ENCODE data around the gene HSD17B4. TPM values are rescaled to one million over a fixed set of nuclear protein-coding genes. Genes with fewer than 3 reads are reported as not detected.
A peak's percentile ranks its signal among the peaks of the same experiment; 100 is the strongest.
"Not testable (repeated sequence)": the region's sequence is repeated elsewhere in the genome, so short reads cannot be mapped to it uniquely, and the experiment has no call there.

The HSD17B4 gene, protein sequence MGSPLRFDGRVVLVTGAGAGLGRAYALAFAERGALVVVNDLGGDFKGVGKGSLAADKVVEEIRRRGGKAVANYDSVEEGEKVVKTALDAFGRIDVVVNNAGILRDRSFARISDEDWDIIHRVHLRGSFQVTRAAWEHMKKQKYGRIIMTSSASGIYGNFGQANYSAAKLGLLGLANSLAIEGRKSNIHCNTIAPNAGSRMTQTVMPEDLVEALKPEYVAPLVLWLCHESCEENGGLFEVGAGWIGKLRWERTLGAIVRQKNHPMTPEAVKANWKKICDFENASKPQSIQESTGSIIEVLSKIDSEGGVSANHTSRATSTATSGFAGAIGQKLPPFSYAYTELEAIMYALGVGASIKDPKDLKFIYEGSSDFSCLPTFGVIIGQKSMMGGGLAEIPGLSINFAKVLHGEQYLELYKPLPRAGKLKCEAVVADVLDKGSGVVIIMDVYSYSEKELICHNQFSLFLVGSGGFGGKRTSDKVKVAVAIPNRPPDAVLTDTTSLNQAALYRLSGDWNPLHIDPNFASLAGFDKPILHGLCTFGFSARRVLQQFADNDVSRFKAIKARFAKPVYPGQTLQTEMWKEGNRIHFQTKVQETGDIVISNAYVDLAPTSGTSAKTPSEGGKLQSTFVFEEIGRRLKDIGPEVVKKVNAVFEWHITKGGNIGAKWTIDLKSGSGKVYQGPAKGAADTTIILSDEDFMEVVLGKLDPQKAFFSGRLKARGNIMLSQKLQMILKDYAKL
- 169 and 180 TPM in 2 replicates for total RNA-seq (2014; rRNA removed; shearing (Covaris generic))

DNA sequence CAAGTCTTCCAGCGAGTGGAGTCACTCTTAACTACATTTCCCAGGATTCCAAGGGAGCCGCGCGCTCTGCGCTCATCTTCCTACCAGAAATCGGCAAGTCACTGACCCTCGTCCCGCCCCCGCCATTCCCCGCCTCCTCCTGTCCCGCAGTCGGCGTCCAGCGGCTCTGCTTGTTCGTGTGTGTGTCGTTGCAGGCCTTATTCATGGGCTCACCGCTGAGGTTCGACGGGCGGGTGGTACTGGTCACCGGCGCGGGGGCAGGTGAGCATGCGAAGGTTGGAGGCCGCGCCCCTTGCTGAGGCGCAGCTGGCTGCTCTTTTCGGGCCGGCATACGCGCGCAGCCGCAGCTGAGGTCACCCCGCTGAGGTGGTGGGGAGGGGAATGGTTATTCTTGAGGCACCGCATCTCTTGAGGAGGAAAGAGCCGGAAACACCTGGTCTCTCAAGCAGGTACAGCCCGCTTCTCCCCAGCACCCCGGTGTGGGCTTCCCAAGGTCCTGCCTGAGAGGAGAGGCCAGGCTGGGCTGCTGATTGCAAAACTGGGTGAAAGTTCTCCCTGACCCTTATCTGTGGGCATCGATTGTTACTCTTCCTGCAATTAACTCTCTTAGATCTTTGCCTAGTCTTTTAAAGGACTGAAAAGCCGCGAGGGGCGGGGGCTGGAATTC lies at the start of gene HSD17B4:
Gene HSD17B4, plus strand, starts transcription at position 125 of the 667 bp plus-strand sequence. Its CDS starts 79 bp downstream, at position 204.
- DNase-seq (ENCODE audit: low read depth), result peak; percentile 83

DNA sequence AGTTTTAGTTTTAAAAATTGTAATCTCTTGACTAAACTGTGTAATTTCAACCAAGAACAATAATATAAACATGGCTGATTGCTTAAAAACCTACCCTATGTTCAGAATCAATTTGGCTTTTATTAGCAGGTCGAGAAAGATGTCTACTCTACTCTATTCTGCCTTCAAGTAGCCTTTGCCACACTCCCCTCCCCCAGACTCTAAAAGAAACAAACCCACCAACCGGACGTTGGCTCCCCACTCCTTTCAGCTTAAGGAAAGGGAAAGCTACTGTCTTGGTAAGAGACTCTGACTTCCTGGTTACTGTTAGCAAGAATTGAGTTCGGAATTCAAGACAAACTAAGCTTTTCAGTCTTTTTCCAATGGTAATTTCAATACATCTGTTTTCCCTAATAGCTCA lies 49.7 kb upstream of the HSD17B4 start:
- no peak for DNase-seq (ENCODE audit: low read depth)

- DNase-seq (ENCODE audit: low read depth), result no peak
These were observed 48.3 kb upstream of the HSD17B4 start for GRCh38 chr5:119404033-119404432.

GRCh38 chr5:119405419-119405818 lies 46.9 kb upstream of the HSD17B4 start:
- no peak for DNase-seq (ENCODE audit: low read depth)

DNA sequence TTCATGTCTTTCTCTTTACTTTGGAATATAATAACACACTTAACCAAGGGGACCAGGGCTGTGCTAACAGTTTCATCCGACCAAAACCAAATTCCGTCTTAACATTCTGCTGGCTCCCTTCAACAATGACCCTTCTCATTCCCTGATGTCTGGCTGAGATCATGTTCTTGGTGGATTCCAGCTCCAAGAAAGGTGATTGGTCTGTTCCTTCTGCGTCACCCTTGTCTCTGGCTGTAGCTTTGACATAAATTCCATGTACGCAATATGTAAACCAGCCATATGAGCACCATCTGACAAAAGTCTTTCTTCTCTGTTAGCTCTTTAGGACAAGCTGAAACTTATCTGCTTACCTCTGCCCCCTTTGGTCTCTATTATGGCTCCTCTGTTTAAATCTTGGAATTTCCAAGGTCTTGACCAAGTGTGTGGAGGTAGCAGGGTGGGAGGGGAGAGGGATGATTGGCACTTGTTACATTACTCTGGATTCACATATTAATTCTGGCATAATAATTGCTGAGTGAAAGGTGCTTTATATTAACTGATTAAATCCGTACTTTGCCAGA lies 45.7 kb upstream of the HSD17B4 start:
- no peak for DNase-seq (ENCODE audit: low read depth)

- no peak for DNase-seq (ENCODE audit: low read depth)
These were observed 43.0 kb upstream of the HSD17B4 start for GRCh38 chr5:119409235-119409815.

GRCh38 chr5:119410448-119411159 lies 41.7 kb upstream of the HSD17B4 start:
- no peak for DNase-seq (ENCODE audit: low read depth)

- peak; percentile 74 for DNase-seq (ENCODE audit: low read depth)
These were observed 40.7 kb upstream of the HSD17B4 start for GRCh38 chr5:119411361-119412278.

GRCh38 chr5:119412279-119413227 lies 39.7 kb upstream of the HSD17B4 start:
- no peak for DNase-seq (ENCODE audit: low read depth)

DNA sequence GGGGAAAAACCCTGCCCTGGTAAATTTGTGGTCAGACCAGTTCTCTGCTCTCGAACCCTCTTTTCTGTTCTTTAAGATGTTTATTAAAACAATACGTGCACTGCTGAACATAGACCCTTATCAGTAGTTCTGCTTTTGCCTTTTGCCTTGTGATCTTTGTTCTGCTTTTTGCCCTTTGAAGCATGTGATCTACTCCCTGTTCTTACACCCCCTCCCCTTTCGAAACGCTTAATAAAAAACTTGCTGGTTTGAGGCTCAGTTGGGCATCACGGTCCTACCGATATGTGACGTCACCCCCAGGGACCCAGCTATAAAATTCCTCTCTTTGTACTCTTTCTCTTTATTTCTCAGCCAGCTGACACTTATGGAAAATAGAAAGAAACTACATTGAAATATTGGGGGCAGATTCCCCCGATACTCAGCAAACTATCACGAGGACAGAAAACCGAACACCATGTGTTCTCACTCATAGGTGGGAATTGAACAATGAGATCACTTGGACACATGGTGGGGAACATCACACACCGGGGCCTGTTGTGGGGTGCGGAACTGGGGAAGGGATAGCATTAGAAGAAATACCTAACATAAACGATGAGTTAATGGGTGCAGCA lies 38.1 kb upstream of the HSD17B4 start:
- not testable (repeated sequence) for DNase-seq (ENCODE audit: low read depth)

- peak; percentile 39 for DNase-seq (ENCODE audit: low read depth)
These were observed 34.2 kb upstream of the HSD17B4 start for GRCh38 chr5:119417891-119418605.

- DNase-seq (ENCODE audit: low read depth), result no peak
These were observed 33.6 kb upstream of the HSD17B4 start for GRCh38 chr5:119418606-119419100.

GRCh38 chr5:119420169-119420568 lies 32.1 kb upstream of the HSD17B4 start:
- DNase-seq (ENCODE audit: low read depth), result peak; percentile 16

- DNase-seq (ENCODE audit: low read depth), result no peak
These were observed 26.2 kb upstream of the HSD17B4 start for GRCh38 chr5:119426057-119426456.

GRCh38 chr5:119427060-119427459 lies 25.2 kb upstream of the HSD17B4 start:
- no peak for DNase-seq (ENCODE audit: low read depth)

DNA sequence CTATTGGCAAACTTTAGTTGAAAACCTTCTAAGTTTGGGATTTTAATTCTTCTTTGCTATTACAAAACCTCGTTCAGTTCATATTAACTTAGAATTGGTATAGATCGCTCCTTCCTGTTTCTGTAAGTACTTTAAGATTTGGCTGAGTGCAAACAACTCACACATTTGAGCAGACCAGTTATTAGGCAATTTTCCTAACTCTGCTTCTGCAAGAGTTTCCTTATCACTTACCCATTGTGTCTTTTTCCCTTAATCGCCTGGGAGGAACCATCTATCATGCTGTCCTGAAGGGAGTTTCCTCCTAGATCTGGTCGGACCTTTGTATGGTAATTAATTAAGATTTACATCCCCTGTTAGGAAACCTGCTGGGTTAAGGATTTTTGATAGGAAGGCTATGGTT lies 24.7 kb upstream of the HSD17B4 start:
- not testable (repeated sequence) for DNase-seq (ENCODE audit: low read depth)

DNA sequence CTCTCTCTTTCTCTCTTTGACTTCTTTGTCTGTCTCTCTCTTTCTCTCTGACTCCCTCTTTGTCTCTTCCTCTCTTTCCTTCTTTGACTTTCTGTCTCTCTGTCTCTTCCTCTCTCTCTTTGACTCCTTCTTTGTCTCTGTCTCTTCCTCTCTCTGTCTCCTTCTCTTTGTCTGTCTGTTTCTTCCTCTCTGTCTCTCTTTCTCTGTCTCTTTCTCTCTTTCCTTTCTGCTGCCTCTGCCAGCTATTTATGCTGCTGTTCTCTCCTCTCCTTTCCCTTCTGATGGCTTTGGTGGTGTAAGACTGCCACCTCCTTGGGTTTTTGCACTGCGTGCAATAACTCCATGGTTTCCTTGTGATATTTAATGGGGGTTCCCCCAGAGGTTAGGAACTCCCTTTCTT lies 24.1 kb upstream of the HSD17B4 start:
- DNase-seq (ENCODE audit: low read depth), result not testable (repeated sequence)

Data from M059J (cell line).